Globus pallidus (tissue), 1 donor: ENCODE data around the gene KIRREL1.

ENCODE experiments used
- DNase-seq: peaks from one replicate; pipeline ENCODE4 v3.0.0-alpha.2; 2015; ENCODE audit warnings: low spot score

Gene KIRREL1

GRCh38 chr1:157993147-157993917 lies at the start of gene KIRREL1:
Gene KIRREL1, plus strand, starts transcription at chr1:157993645. Its CDS starts 32 bp downstream, at chr1:157993677.
- DNase-seq = no peak

- peak; percentile 29 for DNase-seq
Measured at GRCh38 chr1:157944663-157945280, 48.7 kb upstream of the KIRREL1 start.

- peak; percentile 57 for DNase-seq
Measured at GRCh38 chr1:157948312-157949073, 45.0 kb upstream of the KIRREL1 start.

DNA sequence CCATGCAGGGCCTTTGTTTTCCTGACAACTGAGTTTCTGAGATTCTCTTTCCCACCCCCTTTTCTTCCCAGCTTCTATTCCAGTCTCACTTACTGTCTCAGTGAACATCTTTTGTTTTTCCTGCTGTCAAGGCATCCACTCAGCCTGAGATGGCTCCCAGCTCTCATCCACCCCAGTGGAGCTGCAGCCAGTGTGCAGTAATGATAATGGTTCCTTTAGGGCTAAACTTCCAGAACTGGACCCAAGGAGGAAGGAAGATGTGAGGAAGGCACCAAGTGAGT lies 44.4 kb upstream of the KIRREL1 start:
- no peak for DNase-seq

- DNase-seq = no peak
Measured at GRCh38 chr1:157951230-157951629, 42.2 kb upstream of the KIRREL1 start.

- no peak for DNase-seq
Measured at GRCh38 chr1:157952601-157953000, 40.8 kb upstream of the KIRREL1 start.

- DNase-seq = no peak
Measured at GRCh38 chr1:157955221-157955620, 38.2 kb upstream of the KIRREL1 start.

- DNase-seq = peak; percentile 21
Measured at GRCh38 chr1:157955857-157956256, 37.6 kb upstream of the KIRREL1 start.

DNA sequence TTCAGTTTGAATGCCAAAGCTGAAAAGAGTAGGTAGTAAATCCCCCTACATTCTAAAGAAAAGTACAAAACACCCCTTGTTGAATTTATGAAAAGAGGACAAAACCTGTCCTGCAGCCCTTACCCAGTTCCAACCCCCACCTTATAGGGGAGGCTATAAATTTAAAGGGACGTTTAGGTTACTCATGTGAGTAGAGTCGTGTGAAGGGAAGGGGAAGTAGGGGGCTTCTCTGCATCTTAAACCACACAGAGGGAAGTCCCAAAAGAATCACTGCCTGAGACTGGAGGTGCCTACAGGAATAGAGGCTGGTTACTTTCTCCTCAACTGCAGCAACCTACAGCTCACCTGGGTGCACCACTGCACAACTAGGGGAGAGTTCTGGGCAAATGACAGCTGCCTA lies 36.7 kb upstream of the KIRREL1 start:
- no peak for DNase-seq

DNA sequence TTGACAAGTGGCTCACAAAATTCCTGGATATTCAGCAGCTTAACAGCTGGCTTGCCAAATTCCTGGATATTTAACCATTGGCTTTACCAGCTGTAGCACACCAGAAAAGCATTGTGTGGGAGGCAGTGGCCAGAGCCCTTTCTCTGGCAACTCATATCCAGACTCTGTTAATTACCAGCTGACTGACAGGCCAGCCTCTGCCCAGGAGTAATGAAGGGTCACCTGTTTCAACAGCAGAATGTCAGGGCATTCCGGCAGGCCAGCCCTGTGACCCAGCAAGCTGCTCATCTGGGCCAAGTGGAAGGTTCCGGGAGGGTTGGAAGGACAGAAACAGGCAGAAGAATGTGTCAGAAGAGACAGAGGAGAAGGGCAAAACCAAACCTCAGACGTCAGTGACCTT lies 35.2 kb upstream of the KIRREL1 start:
- DNase-seq = no peak

DNA sequence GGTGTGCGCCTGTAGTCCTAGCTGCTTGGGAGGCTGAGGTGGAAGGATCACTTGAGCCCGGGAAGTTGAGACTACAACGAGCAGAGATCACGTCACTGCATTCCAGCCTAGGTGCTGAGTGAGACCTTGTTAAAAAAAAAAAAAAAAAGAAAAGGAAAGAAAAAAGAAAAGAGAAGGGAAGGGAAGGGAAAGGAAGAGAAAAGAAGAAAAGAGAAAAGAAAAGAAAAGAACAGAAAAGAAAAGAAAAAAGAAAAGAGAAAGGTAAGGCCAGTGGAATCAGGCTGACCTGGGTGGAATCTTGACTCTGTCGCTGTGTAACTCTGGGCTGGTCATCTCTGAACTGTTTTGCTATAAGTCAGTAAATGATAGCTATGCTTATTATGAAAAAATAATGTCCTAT lies 33.7 kb upstream of the KIRREL1 start:
- no peak for DNase-seq

GRCh38 chr1:157960773-157961172 lies 32.7 kb upstream of the KIRREL1 start:
- no peak for DNase-seq

DNA sequence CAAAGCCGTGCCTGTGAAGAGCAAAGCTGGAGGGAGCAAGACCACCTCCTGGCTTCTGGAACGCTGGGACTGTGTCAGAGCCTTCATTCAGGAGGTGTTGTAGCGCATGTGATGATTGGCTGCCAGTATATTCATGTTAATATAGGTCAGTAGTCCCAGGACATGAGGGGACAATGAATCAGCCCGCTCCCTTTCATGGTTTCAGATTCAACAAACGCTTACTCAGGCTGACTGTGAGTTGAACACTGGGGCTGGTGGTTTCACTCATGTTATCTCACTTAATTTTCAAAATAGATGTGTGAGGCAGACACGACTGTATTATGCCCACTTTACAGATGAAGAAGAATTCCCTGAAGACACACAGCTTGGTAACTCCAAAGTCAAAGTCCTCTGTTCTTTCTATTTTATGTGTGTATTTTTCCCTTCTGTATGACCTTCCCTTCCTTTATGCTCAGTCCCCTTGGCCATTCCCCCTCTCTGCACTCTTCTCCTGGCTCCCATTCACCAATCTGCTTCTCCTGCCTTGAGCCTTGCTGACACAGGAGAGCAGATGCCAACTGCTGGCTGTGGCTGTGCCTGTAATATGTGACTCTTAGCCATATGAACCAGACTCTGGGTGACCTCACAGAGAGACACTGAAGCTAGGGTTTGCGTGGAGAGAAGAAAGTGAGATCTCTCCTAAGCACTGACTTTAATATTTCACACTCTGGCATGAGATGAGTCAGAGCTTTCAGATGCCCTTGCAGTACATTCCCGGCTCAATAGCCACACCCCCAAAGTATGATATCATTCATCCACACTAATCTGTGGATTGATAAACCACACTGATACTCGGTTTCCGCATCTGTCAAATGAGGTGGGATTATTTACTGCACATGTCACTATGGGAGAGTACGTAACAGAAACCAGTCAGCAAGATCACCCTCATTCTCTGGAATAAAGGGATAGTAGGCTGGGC lies 31.4 kb upstream of the KIRREL1 start:
- no peak for DNase-seq

DNA sequence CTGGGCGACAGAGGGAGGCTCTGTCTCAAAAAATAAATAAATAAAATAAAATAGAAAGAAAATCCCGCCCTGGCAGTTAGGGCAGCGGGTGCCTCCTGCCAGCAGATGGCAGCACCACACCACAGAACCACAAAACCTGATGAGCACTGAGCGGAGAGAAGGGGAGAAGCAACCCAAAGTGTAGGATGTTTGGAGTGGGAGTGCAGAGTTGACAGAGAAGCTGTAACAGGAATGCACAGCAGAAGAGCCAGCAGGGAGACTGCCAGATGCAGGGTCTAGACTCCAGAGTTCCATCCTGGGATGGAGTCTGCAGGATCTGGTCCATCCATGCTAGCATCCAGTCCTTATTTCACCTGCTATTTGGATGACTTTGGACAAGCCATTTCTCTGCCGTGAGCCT lies 29.7 kb upstream of the KIRREL1 start:
- DNase-seq = peak; percentile 66

GRCh38 chr1:157965584-157965983 lies 27.9 kb upstream of the KIRREL1 start:
- no peak for DNase-seq

GRCh38 chr1:157966031-157966537 lies 27.4 kb upstream of the KIRREL1 start:
- DNase-seq = no peak

DNA sequence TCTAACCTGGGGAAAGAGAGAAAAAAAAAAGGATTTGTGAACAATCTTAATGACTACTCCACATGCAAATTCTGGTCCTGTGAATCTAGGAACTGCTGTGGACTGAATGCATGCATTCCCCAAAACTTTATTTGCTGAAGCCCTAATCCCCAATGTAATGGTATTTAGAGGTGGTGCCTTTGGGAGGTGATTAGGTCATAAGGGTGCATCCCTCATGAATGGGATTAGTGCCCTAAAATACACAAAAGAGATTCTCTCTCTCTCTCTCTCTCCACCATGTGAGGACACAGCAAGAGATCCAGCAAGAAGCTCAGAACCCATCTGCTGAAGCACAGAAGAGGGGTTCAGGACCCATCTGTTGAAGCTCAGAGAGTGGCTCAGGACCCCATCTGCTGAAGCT lies 26.2 kb upstream of the KIRREL1 start:
- no peak for DNase-seq

DNA sequence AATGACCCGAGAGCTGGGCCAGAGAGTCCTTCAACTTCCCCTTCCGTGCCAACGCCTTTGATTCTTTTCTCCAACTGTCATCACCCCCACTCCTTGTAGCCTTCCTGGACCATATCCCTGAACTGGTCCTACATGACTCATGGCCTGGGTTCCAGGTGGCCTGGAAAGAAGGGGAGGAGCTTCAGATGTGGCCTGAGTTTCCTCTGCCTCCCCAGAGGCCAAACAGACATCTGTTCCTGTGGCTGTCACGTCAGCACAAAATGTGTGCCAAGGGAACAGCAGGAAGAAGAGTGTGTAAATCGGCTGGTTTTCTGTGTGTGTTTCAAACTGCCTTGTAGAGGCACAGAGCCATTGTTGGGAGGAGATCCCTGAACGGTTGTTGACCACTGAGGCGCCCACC lies 24.9 kb upstream of the KIRREL1 start:
- DNase-seq = no peak

- DNase-seq = no peak
Measured at GRCh38 chr1:157968946-157969345, 24.5 kb upstream of the KIRREL1 start.

DNA sequence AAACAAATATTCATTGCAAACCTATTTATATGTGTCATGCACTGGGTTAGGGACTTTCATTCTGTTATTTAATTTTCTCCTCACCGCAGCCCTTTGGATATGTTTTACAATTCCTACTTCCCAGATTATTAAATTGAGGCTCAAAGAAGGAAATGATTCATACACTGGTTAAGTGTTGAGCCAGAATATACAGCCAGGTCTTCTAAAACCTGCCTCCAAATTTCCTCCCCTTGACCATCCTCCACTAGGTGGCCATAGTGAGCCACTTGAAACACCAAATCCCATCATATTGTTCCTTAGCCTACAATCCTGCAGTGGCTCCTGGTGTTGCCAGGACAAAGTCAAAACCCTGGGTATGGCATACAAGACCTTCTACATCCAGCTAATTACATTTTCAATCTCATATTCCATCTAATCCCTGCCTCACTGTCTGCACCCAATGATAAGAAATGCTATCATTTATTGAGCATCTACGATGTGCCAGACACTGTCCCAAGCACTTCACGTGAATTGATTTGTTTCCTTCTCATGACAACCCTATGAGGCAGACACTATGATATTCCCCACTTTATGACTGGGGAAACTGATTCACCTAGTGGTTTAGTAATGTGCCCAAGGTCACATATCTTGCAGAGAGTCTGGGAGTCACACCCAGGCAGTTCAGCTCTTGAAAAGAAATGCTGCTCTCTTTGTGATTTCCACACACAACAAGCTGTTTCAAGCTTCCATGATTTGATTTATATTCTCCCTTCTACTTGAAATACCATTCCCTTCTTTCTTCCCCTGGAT lies 23.6 kb upstream of the KIRREL1 start:
- no peak for DNase-seq

DNA sequence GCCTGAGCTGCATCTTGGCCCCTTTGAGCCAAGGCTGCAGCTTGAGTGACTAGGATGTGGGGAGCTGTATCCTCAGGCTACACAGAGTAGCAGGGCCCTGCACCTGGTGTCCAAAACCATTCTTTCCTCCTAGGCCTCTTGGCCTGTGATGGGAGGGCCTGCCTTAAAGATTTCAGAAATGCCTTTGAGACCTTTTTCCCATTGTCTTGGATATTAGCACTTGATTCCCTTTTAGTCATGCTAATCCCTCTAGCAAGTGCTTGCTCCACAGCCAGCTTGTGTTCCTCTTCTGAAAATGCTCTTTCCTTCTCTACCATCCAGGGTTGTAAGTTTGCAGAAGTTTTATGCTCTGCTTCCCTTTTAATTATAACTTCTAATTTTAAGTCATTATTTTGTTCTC lies 21.7 kb upstream of the KIRREL1 start:
- DNase-seq = no peak
